HK-2 (cell line): ENCODE results near the gene IL21R.

Experiments
- DNase-seq: peaks from one replicate; pipeline ENCODE4 v3.0.0-alpha.2; 2018; ENCODE audit not compliant: unreplicated experiment

The IL21R gene

DNA sequence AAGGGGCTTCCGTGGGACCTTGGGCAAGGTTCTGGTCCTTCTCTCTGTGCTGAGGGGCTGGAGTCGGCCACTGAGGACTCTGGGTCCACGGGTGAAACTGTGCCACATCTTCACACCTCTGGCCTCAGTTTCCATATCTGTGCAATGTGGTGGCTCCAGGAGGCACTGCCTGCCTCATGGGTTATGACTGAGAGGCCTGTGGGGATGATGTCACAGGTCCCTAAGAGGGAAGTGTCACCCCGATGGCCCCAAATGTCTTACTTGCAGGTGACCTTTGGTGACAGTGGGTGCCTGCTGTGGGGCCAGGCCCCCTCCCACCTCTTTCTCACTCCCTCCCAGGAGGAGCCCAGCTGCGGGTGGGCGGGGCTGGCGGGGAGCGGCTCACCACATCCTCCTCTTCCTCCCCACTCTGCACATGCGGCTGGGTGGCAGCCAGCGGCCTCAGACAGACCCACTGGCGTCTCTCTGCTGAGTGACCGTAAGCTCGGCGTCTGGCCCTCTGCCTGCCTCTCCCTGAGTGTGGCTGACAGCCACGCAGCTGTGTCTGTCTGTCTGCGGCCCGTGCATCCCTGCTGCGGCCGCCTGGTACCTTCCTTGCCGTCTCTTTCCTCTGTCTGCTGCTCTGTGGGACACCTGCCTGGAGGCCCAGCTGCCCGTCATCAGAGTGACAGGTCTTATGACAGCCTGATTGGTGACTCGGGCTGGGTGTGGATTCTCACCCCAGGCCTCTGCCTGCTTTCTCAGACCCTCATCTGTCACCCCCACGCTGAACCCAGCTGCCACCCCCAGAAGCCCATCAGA, at the start of gene IL21R:
Gene IL21R, plus strand, starts transcription at position 407 of the 801 bp plus-strand sequence. CDS start 27,898 bp downstream, outside the sequence.
- peak; percentile 39 for DNase-seq

DNA sequence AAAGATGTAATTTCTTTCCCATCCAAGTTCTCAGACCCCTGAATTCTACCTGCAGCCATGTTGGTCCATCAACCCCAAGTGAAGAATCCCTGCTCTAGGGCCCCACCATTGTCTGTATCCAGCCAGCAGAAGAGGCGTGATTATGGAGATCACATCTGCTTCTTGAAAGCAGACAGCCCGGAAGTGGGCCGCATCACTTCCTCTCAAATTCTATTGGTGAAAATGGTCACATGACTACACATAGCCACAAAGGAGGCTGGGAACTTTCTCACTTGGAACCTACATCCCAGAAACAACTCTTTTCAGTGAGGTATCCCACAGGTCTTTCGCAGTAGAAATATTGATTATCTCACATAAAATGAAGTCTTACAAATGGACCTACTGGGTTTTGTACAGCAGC, 48.1 kb upstream of the IL21R start:
- no peak for DNase-seq

DNA sequence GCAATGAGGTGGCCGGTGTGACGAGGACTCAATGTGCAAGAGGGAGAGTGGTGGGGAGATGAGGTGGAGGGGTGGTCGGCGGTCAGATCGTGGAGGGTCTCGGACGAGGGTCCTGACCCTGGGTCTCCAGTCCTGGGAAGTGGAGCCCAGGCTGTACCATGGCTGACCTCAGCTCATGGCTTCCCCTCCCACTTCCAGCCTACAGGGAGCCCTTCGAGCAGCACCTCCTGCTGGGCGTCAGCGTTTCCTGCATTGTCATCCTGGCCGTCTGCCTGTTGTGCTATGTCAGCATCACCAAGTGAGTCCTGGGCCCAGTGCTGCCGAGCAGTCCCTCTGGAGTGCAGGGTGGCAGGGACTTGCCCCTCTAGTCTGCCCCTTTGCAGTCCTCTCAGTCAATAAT, 46.4 kb upstream of the IL21R start:
- no peak for DNase-seq

DNA sequence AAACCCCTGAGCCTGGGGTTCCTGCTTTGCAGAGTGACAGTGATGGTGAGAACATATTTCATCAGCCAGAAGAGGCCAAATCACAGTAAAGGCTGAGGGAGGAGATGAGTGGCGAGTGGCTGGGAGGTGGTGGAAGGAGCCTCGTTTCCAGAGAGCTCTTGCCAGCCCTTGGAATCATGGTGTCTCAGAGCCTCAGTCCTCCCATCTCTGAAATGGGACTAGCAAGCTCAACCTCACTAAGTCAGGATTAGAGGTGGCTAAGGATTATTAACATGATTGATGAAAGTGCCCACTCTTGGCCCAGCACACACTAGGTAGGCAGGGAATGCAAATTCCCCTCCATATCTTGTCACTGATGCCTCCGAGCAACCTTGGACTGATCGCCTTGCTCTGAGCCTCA, 45.2 kb upstream of the IL21R start:
- no peak for DNase-seq

DNA sequence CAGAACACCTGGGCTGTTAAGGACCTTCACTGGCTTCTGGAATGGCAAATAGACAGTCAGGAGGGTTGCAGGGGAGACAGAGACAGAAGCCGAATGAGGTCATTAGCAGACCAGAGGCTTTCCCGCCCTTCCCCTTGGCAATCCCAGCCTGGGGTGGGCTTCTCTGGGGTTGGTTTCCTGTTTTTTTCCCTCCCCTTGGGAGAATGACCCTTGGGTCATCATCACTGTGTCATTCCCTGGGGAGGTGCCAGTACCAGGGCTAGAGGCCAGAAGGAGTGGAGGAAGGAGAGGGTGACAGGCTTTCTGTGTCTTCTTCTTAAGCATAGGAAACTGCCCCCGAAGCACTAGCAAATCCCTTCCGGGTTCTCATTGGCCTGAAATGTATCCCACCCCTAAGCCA, 42.9 kb upstream of the IL21R start:
- DNase-seq, result no peak

DNA sequence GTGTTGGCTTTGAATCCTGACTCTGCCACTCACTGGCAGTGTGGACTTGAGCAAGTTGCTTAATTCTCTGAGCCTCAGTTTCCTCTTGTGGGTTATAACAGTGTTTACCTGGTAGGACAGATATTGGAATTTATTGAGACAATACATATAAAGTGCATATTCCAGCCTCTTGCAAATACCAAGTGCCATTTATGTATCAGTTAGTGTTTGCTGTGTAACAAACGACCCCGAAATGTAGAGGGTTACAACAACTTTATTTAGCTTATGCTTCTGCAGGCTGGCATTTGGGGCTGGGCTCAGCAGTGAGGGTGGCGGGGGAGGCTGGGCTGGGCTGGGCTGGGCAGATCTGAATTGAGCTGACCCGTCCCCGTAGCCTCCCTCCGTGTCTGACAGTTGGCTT, 42.4 kb upstream of the IL21R start:
- no peak for DNase-seq

DNA sequence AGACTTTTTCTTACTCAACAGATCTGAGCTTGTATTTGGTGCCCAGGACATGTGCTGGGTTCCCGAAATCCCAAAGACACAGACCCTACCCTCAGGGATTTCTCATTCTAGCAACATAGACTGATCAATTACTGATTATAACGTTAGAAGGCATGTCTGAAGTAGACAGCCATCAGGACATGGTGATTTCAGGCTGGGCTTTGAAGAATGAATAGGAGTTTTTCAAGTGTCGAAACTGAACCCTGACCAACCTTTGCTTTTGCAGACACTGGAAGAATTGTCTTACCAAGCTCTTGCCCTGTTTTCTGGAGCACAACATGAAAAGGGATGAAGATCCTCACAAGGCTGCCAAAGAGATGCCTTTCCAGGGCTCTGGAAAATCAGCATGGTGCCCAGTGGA, 40.0 kb upstream of the IL21R start:
- no peak for DNase-seq

DNA sequence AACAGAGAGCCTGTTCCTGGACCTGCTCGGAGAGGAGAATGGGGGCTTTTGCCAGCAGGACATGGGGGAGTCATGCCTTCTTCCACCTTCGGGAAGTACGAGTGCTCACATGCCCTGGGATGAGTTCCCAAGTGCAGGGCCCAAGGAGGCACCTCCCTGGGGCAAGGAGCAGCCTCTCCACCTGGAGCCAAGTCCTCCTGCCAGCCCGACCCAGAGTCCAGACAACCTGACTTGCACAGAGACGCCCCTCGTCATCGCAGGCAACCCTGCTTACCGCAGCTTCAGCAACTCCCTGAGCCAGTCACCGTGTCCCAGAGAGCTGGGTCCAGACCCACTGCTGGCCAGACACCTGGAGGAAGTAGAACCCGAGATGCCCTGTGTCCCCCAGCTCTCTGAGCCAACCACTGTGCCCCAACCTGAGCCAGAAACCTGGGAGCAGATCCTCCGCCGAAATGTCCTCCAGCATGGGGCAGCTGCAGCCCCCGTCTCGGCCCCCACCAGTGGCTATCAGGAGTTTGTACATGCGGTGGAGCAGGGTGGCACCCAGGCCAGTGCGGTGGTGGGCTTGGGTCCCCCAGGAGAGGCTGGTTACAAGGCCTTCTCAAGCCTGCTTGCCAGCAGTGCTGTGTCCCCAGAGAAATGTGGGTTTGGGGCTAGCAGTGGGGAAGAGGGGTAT, 39.3 kb upstream of the IL21R start:
- DNase-seq, result no peak

DNA sequence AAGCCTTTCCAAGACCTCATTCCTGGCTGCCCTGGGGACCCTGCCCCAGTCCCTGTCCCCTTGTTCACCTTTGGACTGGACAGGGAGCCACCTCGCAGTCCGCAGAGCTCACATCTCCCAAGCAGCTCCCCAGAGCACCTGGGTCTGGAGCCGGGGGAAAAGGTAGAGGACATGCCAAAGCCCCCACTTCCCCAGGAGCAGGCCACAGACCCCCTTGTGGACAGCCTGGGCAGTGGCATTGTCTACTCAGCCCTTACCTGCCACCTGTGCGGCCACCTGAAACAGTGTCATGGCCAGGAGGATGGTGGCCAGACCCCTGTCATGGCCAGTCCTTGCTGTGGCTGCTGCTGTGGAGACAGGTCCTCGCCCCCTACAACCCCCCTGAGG, 38.7 kb upstream of the IL21R start:
- DNase-seq, result no peak

DNA sequence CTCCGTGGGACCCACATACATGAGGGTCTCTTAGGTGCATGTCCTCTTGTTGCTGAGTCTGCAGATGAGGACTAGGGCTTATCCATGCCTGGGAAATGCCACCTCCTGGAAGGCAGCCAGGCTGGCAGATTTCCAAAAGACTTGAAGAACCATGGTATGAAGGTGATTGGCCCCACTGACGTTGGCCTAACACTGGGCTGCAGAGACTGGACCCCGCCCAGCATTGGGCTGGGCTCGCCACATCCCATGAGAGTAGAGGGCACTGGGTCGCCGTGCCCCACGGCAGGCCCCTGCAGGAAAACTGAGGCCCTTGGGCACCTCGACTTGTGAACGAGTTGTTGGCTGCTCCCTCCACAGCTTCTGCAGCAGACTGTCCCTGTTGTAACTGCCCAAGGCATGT, 38.2 kb upstream of the IL21R start:
- DNase-seq, result no peak

DNA sequence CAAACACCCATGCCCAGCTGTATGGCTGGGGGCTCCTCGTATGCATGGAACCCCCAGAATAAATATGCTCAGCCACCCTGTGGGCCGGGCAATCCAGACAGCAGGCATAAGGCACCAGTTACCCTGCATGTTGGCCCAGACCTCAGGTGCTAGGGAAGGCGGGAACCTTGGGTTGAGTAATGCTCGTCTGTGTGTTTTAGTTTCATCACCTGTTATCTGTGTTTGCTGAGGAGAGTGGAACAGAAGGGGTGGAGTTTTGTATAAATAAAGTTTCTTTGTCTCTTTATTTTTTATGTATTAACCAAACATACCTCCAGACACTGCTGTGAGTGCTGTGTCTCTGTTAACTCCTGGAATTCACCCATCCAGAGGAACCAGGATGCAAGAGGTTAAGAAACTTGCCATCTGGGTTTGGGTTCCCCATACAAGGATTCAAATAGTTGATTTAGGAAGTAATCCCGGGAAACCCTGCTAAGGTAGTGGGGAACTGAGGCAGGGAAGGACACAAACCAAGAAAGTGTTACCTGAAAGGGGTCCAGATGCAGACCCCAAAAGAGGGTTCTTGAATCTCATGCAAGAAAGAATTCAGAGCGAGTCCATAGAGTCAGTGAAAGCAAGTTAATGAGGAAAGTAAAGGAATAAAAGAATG, 37.4 kb upstream of the IL21R start:
- no peak for DNase-seq

DNA sequence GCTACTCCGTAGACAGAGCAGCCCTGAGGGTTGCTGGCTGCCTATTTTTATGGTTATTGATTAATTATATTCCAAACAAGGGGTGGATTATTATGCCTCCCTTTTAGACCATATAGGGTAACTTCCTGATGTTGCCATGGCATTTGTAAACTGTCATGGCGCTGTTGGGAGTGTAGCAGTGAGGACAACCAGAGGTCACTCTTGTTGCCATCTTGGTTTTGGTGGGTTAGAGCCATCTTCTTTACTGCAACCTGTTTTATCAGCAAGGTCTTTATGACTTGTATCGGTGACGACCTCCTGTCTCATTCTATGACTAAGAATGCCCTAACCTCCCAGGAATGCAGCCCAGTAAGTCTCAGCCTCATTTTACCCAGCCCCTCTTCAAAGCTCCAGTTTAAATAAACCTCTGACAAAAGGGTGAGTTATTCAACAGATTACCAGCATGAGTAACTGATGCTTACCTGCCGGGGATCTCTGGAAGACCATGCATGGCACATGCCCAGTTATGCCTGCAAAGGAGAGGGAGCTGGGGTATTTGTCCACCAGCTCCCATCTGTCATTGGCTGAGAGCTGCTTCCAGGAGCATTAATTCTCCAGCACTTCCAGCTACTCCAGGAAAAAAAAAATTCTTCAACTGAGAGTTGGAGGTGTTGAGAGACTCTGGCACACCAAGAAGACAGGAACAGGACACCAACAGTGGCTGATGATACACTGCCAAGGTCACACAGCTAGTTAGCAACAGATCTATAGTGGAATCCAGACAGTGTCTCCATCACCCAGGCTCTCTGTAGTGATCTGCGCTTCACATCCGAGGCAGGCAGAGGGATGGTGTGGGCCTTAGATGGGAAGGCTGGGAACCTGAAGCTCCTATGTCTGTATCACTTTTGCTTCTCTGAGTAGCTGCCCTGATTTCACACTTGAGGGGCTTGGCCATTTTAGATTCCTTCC, 36.6 kb upstream of the IL21R start:
- DNase-seq, result peak; percentile 49

DNA sequence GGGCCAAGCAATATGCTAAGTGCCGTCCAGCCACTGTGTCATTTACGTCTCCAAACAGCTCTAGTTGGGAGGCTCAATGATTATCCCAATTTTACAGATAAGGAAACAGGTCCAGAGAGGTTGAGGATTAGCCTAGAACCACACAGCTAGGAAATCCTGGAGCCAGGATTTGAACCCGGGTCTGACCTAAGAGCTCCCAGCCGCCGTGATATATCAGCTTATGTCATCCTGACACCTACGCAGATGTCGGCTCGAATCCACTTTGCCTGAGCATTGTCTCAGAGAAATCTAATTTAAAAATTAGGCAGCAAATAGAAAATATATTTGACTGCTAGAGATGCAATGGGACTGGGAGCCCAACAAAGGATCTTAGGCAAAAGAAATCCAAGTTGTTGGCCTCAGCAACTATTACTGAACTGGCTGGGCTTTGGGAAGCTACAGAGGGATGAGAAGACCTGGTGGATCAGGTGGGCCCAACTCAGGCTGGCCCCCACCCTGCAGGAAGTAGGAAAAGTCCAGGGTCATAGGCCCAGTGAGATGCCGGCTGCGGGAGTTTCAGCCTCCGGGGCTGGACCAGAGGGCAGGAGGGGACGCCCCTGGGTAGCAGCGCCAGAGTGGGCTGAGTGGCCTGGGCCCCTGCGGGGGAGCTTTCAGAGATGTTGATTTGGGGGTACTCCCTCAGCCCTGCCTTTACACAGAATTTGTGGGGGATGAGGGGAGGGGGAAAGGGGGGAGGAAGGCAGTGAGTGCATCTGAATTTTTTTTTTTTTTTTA, 35.1 kb upstream of the IL21R start:
- no peak for DNase-seq

DNA sequence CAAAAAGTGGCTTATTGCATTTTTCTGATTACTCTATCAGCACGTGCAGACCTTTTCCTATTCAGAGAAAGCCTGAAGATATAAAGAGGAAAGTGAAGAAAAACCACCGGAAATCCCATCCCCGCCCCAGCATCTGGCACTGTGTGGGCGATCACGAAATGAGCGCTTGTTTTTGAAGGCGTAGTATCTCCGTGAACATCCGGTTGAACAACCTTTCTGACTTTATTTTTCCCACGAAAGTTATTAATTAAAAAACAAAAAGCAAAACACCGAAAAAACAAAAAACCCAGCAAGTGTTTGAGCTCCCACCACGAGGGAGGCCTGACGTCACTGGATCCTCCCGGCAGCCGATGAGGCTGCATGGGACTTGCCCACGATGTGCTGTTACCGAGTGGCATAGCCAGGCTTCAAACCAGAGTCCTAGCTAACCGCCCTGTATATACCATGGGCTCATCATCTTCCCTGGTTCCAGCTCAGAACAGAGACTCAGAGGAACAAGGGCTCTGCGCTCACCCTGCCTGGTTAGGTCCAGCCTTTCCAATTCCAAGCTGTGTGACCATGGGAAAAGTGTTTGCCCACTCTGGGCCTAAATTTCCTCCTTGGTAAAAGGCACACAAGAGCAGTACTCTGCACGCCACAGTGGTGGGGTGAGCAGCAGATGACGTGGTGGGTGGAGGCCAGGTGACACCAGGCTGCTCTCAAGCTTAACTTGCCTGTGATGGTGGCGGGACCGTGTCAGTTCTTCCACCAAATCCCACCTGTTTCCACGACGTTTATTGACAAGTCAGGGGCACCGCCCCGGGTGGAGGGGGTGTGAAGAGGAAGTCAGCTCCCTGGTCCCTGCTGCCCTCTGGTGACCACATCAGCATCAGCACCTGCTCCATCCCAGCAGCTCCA, 34.3 kb upstream of the IL21R start:
- peak; percentile 47 for DNase-seq

DNA sequence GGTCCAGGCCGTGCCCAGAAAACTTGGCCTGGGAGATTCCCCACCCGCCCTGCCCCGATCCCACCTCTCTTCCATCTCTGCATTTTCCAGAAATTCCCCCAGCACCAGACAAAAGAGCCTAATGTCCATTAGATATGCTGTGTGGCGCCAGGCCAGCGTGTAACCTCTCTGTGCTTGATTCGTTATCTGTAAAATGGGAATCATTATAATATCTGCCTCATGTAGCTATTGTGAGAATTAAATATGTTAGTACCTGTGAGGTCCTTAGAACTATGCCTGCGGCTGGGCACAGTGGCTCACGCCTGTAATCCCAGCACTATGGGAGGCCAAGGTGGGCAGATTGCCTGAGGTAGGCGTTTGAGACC, 33.6 kb upstream of the IL21R start:
- no peak for DNase-seq

DNA sequence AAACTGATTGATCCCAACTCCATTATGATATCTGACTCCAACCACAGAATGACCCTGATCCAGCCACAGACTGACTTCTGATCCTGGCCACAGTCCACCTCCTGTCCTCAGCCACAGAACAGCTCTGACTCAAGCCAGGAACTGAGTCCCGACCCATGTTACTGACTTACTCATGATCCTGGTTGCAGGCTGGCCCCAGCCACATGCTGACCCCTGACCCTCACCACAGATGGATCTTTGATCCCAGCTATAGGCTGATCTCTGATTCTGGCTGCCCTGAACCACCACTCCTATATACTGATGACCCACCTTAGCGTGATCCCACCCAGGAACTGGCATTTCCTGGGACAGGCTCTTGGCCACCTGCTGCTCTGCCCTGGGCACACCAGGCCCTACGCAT, 32.2 kb upstream of the IL21R start:
- no peak for DNase-seq

DNA sequence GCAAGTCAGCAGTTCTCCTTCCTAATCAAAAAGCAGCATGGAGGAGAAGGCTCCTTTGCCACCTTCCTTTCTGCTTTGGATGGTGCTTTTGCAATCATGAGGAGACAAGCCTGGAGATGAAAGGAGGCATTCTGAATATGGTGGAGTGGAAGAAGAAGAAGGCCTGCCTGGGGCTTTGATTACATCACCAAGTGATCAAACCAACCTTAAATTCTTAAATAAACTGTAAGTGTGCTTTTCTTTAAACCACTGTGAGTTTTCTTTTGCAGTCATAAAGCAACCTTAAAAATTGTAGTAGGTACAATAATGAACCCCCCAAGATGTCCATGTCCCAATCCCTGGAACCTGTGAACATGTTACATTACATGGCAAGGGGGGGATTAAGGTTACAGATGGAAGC, 31.7 kb upstream of the IL21R start:
- DNase-seq, result no peak

DNA sequence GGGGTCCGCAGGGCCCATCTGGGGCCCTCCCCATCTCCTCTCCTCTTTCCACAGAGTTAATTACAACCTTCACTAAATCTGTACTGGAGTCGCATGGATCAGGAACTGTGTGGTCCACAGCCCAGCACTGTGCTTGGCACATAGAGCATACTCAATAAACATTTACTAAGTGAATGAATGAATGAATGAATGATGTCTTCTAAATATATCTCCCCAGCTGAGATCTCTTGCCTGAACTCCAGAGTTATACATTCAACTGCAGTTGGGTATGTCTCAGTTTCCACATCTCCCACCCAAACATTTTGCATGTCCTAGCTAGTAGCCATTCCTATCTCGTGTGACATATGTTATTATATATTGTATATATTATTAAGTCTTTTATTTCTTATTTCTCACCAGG, 28.7 kb upstream of the IL21R start:
- DNase-seq, result no peak

DNA sequence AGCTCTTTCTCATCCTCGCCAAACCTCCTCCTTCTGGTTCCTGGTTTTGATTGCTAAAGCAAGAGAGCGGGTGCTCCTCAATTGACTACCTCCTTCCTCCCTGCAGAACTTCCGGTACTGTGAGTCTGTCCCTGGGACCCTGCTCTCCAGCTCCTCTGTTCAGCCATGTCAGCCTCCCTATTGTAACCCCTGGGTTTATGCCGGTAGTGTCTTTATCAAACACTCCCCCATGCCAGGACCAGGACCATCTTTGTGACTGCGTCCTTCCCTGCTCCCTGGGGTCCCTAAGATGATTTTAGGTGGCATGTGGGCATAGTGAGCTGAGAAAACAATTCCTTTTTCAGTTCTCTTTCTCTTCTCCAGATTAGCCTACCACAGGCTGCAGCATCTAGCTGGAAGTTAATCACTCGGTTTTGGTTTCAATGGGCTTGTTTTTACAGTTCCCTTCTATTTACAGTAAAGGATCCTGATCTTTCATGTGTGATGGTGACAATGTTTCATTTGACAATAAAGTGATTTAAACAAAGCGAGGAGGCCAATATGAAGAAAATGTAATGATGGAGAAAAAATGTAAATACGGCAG, 27.7 kb upstream of the IL21R start:
- no peak for DNase-seq
